GOT3 (cell line): ENCODE data around the gene CASK.

Experiments used
- DNase-seq: peaks from one replicate; lab custom pipeline; 2025; ENCODE audit warnings: mixed read lengths; lab: John Stamatoyannopoulos, UW

The CASK gene

GRCh38 chrX:41827886-41828285 lies 95.5 kb downstream of the CASK start:
- no peak for DNase-seq

- no peak for DNase-seq
These were observed 97.6 kb downstream of the CASK start for GRCh38 chrX:41825796-41826195.

GRCh38 chrX:41824551-41824950 lies 98.8 kb downstream of the CASK start:
- no peak for DNase-seq

GRCh38 chrX:41823402-41823801 lies 100.0 kb downstream of the CASK start:
- no peak for DNase-seq

GRCh38 chrX:41822892-41823291 lies 100.5 kb downstream of the CASK start:
- DNase-seq, result no peak

GRCh38 chrX:41808047-41808446 lies 115.3 kb downstream of the CASK start:
- no peak for DNase-seq

GRCh38 chrX:41802958-41803357 lies 120.4 kb downstream of the CASK start:
- DNase-seq, result no peak

- DNase-seq, result no peak
These were observed 123.7 kb downstream of the CASK start for GRCh38 chrX:41799661-41800060.

- DNase-seq, result no peak
These were observed 126.8 kb downstream of the CASK start for GRCh38 chrX:41796577-41796976.

- DNase-seq, result no peak
These were observed 127.3 kb downstream of the CASK start for GRCh38 chrX:41796046-41796445.

GRCh38 chrX:41789374-41789773 lies 134.0 kb downstream of the CASK start:
- no peak for DNase-seq

- DNase-seq, result no peak
These were observed 137.7 kb downstream of the CASK start for GRCh38 chrX:41785685-41786084.

GRCh38 chrX:41781500-41781899 lies 141.9 kb downstream of the CASK start:
- no peak for DNase-seq

- DNase-seq, result no peak
These were observed 143.4 kb downstream of the CASK start for GRCh38 chrX:41779941-41780340.

GRCh38 chrX:41779030-41779564 lies 144.3 kb downstream of the CASK start:
- DNase-seq, result no peak

GRCh38 chrX:41761702-41762101 lies 161.7 kb downstream of the CASK start:
- DNase-seq, result no peak

- no peak for DNase-seq
These were observed 162.2 kb downstream of the CASK start for GRCh38 chrX:41761169-41761568.

GRCh38 chrX:41759817-41760216 lies 163.5 kb downstream of the CASK start:
- no peak for DNase-seq

- DNase-seq, result no peak
These were observed 165.0 kb downstream of the CASK start for GRCh38 chrX:41758401-41758800.

GRCh38 chrX:41750716-41751115 lies 172.6 kb downstream of the CASK start:
- no peak for DNase-seq

GRCh38 chrX:41739871-41740270 lies 183.5 kb downstream of the CASK start:
- DNase-seq, result no peak

- DNase-seq, result no peak
These were observed 186.3 kb downstream of the CASK start for GRCh38 chrX:41737065-41737464.

GRCh38 chrX:41734530-41734929 lies 188.8 kb downstream of the CASK start:
- DNase-seq, result no peak

- DNase-seq, result no peak
These were observed 189.4 kb downstream of the CASK start for GRCh38 chrX:41733939-41734338.

- DNase-seq, result no peak
These were observed 191.1 kb downstream of the CASK start for GRCh38 chrX:41732260-41732659.
